ACHN (cell line): Measurements from ENCODE around the gene ACO2.

Source experiments
- DNase-seq: peaks from one replicate; pipeline ENCODE4 v3.0.0-alpha.2; 2015
- in situ Hi-C: cut with HindIII; loops from 2 replicates; pipeline ENCODE4 v1.10.0; 2017; ENCODE audit warnings: low sequenced_read_pairs, low pct_ligation_motif_present, low pct_unique_long_range_greater_than_20kb

The ACO2 gene

DNA sequence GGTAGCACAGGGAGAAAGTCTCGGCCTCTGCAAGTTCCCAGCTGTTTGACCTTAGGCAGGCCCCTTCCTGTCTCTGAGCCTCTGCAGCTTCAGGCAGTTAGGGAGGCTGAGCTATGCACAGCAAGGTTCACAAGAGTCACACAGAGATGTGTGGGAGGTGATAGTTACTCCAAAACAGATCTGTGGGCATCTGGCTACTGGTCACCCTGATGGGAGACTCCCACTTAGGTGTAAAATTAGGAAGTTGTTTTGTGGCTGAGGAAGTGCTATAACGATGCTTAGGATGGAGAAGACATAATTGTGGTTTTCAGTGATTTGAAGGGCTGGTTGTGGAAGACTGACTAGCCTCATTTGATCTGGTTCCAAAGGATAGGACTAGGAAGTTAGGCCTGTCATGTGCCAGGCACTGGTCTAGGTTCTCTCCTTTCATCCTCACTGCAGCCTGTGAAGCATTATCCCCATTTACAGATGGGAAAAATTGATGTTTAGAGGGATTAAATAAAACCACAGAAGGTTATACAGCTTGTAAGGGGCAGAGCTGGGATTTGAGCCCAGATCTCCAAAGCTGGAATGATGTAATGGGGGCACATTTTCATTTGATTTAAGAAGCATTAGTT, 13.5 kb downstream of the ACO2 start:
- in situ Hi-C loops = no loop called here
- no peak for DNase-seq

DNA sequence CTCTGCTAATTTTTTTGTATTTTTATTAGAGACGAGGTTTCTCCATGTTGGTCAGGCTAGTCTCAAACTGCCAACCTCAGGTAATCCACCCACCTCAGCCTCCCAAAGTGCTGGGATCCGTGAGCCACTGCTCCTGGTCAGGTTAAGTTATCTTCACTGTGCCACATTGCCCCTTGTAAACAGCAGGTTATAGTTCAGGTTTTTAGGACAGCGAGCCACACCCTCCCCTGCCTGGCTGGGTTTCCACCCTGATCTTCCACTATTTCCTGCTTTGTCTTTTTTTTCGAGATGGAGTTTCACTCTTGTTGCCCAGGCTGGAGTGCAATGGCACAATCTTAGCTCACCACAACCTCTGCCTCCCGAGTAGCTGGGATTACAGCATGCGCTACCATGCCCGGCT, 16.1 kb downstream of the ACO2 start:
- in situ Hi-C loops = no loop called here
- DNase-seq = no peak

DNA sequence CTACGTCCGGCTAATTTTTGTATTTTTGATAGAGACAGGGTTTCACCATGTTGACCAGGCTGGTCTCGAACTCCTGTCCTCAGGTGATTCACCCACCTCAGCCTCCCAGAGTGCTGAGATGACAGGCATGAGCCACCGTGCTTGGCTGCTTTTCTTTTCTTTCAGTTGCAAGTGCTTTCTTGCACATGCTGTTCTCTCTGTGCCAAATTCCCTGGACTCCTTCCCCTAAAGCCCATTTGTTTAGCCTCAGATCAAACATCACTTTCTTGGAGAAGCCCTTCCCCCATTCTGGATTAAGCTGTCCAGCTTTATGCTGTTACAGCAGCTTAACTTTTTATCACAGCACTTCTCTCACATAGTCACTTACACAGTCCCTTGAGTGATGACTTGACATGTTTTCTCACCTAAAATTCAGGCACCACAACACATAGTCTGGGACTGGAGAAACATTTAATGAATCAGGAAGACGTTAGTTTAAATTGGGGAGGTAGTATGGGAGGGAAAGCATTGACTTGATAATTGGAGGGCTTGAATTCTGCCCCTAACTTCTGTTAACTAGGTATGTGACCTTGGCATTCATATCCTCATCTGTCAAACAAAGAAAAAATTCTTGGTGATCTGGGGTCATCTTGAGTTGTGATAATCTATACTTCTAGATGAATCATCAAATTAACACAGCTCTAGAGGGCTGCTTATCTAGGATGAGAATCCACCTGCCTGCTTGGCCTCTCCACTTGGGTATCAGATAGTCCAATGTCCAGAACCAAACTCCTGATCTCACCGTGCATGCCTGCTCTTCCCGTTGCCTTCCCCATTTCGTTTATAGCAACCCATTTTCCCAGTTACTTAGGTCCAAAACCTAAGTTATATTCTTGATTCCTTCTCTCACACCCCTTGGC, 18.4 kb downstream of the ACO2 start:
- in situ Hi-C loops = no loop called here
- no peak for DNase-seq

- in situ Hi-C loops = no loop called here
- no peak for DNase-seq
These were observed 19.2 kb downstream of the ACO2 start for GRCh38 chr22:41488076-41488475.

- in situ Hi-C loops = no loop called here
- DNase-seq = no peak
These were observed 19.9 kb downstream of the ACO2 start for GRCh38 chr22:41488596-41489385.

GRCh38 chr22:41491374-41492100, 22.6 kb downstream of the ACO2 start:
- in situ Hi-C loops = no loop called here
- DNase-seq = no peak

GRCh38 chr22:41498303-41498835, 29.5 kb downstream of the ACO2 start:
- DNase-seq = no peak
- in situ Hi-C loops = no loop called here

DNA sequence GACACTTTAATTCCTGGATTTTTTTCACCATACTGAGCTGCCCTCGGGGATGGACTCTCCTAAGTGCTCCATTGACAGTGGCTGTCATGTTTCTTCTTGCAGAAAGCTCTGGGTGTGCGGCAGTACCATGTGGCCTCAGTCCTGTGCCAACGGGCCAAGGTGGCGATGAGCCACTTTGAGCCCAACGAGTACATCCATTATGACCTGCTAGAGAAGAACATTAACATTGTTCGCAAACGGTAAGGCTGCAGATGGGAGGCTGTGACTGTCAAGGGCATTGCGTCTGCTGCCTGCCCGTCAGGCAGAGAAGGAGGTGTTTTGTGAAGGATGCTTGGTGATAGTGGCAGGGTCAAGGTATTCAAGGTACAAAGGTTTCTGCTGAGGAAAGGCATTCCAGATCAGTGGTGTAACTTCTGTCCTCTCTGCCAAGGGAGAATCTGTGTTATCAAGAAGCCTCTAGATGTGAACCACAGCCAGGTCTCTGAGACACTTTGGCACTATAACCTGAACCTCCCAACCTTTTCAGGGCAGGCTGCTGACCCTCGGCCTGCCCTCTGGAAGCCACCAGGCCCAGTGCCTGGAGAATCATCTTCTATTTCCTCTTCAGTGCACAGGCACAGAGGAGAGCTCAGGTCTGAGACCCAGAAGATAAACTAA, 30.8 kb downstream of the ACO2 start:
- in situ Hi-C loops = no loop called here
- DNase-seq = no peak

DNA sequence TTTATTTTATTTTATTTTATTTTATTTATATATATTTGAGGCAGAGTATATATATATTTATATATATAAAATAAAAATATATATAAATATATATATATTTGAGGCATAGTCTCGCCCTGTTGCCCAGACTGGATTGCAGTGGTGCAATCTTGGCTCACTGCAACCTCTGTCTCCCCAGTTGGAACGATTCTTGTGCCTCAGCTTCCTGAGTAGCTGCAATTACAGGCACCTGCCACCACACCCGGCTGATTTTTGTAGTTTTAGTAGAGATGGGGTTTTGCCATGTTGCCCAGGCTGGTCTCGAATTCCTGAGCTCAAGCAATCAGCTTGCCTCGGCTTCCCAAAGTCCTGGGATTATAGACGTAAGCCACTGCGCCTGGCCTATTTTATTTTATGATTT, 31.4 kb downstream of the ACO2 start:
- no peak for DNase-seq
- in situ Hi-C loops = no loop called here

GRCh38 chr22:41501209-41501608, 32.3 kb downstream of the ACO2 start:
- peak; percentile 32 for DNase-seq
- in situ Hi-C loops = no loop called here

GRCh38 chr22:41504397-41504796, 35.5 kb downstream of the ACO2 start:
- in situ Hi-C loops = no loop called here
- no peak for DNase-seq

- in situ Hi-C loops = no loop called here
- DNase-seq = no peak
These were observed 35.9 kb downstream of the ACO2 start for GRCh38 chr22:41504816-41505215.

DNA sequence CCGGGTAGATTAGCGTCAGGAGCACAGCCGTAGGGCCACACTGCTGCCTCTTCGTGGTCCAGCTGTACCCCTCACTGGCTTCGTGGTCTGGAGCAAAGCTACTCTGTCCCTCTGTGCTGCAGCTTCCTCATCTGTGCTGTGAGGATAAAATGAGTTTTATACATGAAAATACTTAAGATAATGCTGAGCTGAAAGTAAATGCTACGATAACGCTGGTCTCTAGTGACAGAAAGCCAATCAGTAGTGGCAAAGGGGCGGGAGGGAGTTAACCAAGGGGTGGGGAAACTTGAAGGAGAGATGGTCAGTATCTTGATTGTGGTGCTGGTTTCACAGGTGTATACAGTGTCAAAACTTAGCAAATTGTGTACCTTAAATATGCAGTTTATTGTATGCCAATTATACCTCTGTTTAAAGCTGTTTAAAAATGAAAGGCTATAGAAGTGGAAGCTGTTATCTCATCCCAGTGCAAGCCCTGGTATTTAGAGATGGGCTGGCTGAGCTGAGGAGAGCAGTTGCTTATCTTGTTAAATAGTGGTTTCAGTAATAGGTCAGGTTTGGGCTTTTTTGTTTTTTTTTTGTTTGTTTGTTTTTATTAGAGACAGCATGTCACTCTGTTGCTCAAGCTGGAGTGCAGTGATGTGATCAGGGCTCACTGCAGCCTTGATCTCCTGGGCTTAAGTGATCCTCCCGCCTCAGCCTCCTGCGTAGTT, 36.7 kb downstream of the ACO2 start:
- in situ Hi-C loops = no loop called here
- DNase-seq = no peak

- no peak for DNase-seq
- in situ Hi-C loops = no loop called here
These were observed 38.6 kb downstream of the ACO2 start for GRCh38 chr22:41507330-41508063.

DNA sequence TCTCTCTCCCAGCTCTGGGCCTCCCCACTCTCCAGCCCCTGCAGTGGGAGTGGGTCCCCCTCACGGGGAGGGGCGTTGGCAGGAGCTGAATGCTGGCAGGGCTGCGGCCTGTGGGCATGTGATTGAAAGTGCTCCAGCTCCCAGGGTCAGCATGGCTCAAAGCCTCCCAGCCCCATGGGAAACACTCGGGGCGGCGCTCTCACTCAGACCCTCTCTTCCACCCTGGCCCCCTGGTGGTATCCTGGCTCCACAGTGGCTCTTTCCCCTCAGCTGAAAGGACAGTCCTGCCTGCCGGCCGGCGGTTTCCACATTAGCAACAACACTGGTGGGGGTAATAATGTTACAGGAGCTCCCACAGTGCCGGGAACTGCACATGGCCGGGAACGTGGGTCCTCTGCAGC, 39.9 kb downstream of the ACO2 start:
- DNase-seq = no peak
- in situ Hi-C loops = no loop called here

DNA sequence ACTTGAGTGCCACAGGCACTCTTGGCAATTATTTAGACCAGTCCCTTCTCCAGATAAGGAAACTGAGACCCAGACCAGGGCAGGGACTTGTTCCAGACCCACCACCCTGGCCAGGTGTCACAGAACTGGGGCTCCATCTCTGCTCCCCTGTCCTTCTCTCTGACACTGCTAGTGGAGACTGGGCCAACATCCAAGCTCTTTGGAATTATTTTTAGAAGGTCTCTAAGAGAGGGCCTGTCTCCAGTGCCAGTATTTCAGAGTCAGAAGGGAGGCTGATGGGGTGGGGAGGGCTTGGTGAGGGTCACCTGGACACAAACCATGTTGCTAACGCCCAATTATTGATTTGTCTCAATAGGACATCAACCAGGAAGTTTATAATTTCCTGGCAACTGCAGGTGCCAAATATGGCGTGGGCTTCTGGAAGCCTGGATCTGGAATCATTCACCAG, 42.6 kb downstream of the ACO2 start:
- DNase-seq = no peak
- in situ Hi-C loops = no loop called here
